ACC112 (cell line): ENCODE data around the gene DDX23.

Experiments
- H2AFZ ChIP-seq: fragments of 200-600 bp; sonication (generic); one replicate; pipeline ENCODE4 v1.6.0; 2017; ENCODE audit warnings: antibody characterized with exemption, low read length; ENCODE audit not compliant: unreplicated experiment
- H3K27ac ChIP-seq: fragments of 200-600 bp; sonication (generic); 2 replicates; pipeline ENCODE4 v1.5.1; 2014; ENCODE audit warnings: low read depth, mild to moderate bottlenecking, antibody characterized with exemption, low read length, moderate library complexity
- H3K27me3 ChIP-seq: fragments of 200-600 bp; sonication (generic); 2 replicates; pipeline ENCODE4 v1.6.1; 2014; ENCODE audit warnings: mild to moderate bottlenecking, antibody characterized with exemption, low read length, moderate library complexity, mixed read lengths; ENCODE audit not compliant: insufficient read depth
- H3K36me3 ChIP-seq: fragments of 200-600 bp; sonication (generic); 2 replicates; pipeline ENCODE4 v1.6.1; 2016; ENCODE audit warnings: mild to moderate bottlenecking, antibody characterized with exemption, low read length, moderate library complexity, mixed read lengths; ENCODE audit not compliant: insufficient read depth
- H3K4me1 ChIP-seq: fragments of 200-600 bp; sonication (generic); one replicate; pipeline ENCODE4 v1.6.1; 2016; ENCODE audit warnings: low read length, mixed read lengths; ENCODE audit not compliant: insufficient read depth, unreplicated experiment, control insufficient read depth
- H3K4me3 ChIP-seq: fragments of 200-600 bp; sonication (generic); 2 replicates; pipeline ENCODE4 v1.5.1; 2014; ENCODE audit warnings: mild to moderate bottlenecking, low read depth, low read length
- H3K79me2 ChIP-seq: fragments of 200-600 bp; sonication (generic); one replicate; pipeline ENCODE4 v1.6.0; 2016; ENCODE audit warnings: low read length; ENCODE audit not compliant: control insufficient read depth, unreplicated experiment, insufficient read depth

The DDX23 gene

DNA sequence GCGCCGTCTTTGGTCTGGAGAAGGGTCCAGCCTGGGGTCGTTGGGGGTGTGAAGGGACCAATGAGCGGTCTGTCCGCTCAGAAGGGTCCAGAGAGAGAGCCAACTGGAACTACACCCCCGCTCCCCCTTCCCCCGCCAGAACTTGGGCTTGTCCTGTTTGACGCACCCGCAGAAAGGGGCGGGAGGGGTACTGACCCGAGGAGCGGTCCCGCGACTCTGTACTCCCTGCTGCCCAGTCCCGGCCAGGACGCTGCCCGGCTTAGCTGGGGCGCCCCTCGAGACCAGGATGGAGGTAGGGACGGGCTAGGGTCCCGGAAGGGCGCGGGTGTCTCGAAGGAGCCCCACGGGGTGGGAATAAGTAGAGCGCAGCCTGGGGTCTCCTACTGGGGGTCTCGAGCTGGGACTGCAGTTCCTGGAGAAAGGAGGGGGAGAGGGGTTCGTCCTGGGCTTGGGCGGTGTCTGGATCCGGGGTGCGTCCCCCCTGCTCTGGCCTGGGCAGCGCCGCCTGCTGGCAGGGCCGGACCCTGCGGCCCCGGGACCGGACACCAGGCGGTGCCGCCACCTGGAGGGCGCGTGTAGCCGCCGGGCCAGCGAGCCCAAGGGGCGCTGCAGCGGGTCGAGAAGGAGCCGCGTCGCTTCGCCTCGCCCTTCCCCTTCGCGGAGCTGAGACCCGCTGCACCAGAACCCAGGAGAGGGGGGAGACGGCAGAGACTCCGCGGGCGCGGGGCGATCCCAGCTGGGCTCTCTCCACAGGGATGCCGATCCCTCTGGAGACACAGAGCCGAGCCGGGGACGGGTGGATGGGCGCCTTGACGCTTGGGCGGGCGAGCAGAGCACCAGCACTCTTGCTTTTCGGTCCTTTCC, 37.5 kb downstream of the DDX23 start:
- H3K27me3 ChIP-seq: no peaks in the 10 kb centered on the region
- H3K4me1 ChIP-seq: peaks cover 39% of the 10 kb centered on the region
- H2AFZ ChIP-seq: peak overlapping the region; percentile 98
- H3K79me2 ChIP-seq: peaks cover 5% of the 10 kb centered on the region
- peak overlapping the region; percentile 85 for H3K4me3 ChIP-seq
- H3K36me3 ChIP-seq: no peaks in the 10 kb centered on the region
- H3K27ac ChIP-seq: no peak overlapping the region

DNA sequence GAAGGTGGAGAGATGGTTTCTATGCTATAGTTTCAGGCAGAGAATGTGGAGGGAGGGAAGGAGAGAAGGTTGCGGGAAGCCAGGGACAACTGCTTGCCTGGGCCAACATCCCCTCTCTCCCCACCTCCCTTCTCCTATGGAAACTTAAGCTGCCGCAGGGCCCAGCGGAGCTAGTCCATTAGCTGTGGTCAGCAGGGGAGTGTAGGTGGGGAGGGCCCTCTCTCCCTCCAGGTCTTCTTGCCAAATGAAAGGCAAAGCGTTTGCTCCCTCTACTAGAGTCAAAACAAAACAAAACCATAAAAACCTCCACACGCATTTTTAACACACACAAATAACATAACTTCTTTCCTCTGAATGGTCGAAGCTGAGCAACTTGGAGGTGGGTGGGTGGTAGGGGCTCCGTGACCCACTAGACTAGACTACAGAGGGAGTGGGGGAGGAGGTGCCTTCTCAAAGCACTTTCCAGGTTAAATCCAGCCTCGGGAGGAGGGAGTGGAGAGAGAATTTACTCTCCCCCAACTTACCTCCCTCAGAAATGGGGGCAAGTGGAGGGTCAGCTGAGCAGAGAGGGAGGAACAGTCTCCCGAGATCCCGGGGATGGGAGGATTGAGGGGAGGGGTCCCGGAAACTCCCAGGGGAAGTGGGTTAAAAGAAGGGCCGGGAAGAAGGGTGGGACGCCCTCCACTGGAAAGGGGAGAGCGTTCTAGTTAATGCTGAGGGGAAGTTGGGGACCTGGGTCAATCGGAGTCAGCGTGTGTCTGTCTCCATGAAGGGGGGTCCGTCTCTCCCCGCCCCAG, 38.3 kb downstream of the DDX23 start:
- peak overlapping the region; percentile 85 for H3K4me3 ChIP-seq
- no peaks in the 10 kb centered on the region for H3K36me3 ChIP-seq
- peak overlapping the region; percentile 98 for H2AFZ ChIP-seq
- H3K79me2 ChIP-seq: peaks cover 5% of the 10 kb centered on the region
- H3K4me1 ChIP-seq: peaks cover 34% of the 10 kb centered on the region
- H3K27me3 ChIP-seq: no peaks in the 10 kb centered on the region
- no peak overlapping the region for H3K27ac ChIP-seq

DNA sequence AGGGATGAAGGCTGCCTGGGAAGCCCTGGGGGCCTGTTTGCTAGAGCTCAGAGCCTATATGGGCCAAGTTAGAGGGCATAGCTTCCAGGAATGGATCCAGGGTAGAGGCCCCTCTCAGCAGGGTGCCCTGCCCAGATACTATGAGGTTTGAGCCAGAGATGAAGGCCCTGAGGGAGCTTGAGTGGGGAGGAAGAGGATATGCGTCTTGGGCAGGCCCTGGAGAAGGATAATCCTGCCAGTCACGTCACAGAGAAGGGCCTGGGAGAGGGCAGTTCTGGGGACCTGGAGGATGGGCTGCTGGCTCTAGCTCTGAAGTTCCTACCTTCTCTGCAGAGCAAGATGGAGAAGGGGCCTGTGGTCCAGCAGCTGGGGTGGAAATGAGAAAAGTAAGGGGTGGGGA, 39.6 kb downstream of the DDX23 start:
- Histone ChIP-seq H3K36me3 (no peaks in the 10 kb centered on the region), H2AFZ (no peak overlapping the region), H3K27me3 (no peaks in the 10 kb centered on the region), H3K4me3 (no peak overlapping the region), H3K27ac (no peak overlapping the region), H3K4me1 (peaks cover 31% of the 10 kb centered on the region), H3K79me2 (peaks cover 5% of the 10 kb centered on the region)

DNA sequence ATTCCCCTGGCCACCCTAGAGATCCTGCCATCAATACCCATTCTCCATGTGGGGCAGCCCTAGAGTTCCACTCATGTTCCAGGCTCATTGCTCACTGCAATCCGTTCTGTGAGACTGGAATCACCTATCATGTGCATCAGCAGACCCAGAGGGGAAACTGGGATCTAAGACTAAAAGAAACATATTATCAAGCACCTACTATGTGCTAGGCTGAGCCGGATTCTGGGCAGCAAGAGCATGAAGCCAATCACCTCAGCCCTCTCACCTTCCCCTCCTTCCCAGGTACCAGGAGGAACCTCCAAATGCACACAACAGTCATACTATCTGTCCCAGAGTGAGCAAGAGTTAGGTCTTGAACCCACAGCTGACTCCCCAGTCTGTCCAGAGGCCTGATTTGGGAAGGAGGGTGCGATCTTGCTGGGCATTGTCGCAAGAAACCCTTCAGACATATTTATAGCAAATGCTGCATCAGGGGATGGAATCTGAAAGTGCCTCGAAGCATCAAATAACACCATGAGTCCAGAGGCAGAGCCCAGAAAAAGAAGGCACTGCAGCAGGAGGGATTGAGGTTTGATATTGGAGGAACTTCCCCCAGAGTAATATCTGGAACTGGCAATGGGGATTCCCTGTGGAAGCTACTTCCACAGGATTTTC, 40.4 kb downstream of the DDX23 start:
- Histone ChIP-seq H3K27me3 (no peaks in the 10 kb centered on the region), H2AFZ (no peak overlapping the region), H3K36me3 (no peaks in the 10 kb centered on the region), H3K79me2 (peaks cover 5% of the 10 kb centered on the region), H3K27ac (peak overlapping the region; percentile 2; the same call in 1 of the 2 replicates), H3K4me3 (no peak overlapping the region), H3K4me1 (peaks cover 29% of the 10 kb centered on the region)

DNA sequence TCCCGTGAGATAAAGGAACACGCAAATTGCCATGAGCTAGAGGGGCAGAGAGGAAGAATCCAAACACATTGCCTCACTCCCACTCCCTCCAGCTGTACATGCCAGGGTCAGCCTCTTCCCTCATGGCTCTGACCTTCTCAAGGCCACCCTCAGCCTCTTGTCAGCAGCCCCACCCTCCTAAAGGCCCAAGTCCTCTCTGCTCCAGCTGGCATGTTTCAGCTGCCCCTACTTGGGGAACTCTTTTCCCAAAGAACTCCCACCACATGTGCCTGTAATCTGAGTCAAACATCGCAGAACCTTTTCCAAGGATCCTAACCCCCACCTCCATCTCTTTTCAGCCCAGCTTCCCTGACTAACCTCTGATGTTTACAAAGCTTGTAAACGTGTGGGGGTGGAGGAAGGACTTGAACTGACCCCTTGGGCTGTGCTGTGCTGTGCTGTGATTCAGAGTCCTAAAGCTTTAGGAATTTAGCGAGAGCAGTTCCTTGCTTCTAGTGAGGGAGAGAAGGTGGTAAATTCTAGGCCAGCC, 41.0 kb downstream of the DDX23 start:
- Histone ChIP-seq H3K36me3 (no peaks in the 10 kb centered on the region), H2AFZ (no peak overlapping the region), H3K4me3 (no peak overlapping the region), H3K79me2 (peaks cover 5% of the 10 kb centered on the region), H3K4me1 (peaks cover 23% of the 10 kb centered on the region), H3K27me3 (no peaks in the 10 kb centered on the region), H3K27ac (peak overlapping the region; percentile 2; the same call in 1 of the 2 replicates)

DNA sequence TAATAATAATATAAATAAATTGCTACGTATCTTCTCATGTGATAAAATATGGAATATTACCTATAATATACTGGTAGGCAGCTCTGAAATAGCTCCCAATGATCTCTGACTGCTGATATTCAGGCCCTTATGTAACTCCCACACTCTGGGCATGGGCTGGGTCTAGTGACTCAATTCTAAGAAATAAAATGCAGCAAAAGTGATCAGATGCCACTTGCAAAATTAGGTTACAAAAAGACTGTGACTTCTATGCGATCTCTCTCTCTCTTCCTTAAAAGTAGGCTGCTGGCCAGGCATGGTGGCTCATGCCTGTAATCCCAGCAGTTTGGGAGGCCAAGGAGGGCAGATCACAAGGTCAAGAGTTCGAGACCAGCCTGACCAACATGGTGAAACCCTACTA, 44.0 kb downstream of the DDX23 start:
- no peak overlapping the region for H3K27ac ChIP-seq
- no peaks in the 10 kb centered on the region for H3K36me3 ChIP-seq
- no peak overlapping the region for H2AFZ ChIP-seq
- H3K27me3 ChIP-seq: no peaks in the 10 kb centered on the region
- no peaks in the 10 kb centered on the region for H3K79me2 ChIP-seq
- H3K4me3 ChIP-seq: no peak overlapping the region
- peaks cover 16% of the 10 kb centered on the region for H3K4me1 ChIP-seq

DNA sequence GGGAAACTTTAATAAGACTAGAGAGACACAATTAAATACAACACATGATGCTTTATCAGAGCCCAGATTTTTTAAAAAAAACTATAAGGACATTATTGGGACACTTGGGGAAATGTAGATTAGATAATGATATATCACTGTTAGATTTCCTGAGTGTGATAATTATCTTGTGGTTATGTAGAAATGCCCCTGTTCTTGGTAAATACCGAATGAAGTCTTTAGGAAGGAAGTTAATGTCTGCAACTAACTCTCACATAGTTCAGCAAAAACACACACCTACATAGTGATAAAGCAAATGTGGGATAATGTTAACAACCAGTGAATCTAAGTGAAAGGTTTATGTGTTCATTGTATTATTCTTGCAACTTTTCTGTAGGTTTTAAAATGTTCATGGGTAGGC, 48.3 kb downstream of the DDX23 start:
- H3K36me3 ChIP-seq: no peaks in the 10 kb centered on the region
- H2AFZ ChIP-seq: no peak overlapping the region
- no peak overlapping the region for H3K4me3 ChIP-seq
- H3K27me3 ChIP-seq: no peaks in the 10 kb centered on the region
- no peaks in the 10 kb centered on the region for H3K4me1 ChIP-seq
- H3K27ac ChIP-seq: no peak overlapping the region
- H3K79me2 ChIP-seq: no peaks in the 10 kb centered on the region

DNA sequence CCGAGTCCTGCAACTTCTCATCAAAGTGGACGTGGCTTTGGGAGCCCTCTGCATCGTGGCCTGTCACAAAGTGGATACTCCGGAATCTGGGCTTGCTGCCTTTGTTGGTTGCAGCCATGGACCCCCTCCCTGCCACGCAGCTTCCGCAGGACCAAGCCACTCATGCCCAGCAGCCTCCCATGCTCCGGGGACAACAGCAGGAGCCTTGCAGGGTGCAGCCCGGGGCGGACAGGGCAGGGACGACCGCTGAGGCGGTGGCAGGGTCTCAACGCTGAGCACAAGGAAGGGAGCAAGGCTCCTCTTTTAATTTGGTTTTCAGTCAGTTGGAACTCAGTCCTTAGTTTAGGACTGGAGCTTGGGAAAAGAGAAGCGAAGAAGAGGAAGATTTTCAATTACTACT, 51.0 kb downstream of the DDX23 start:
- Histone ChIP-seq H3K4me3 (no peak overlapping the region), H3K27me3 (no peaks in the 10 kb centered on the region)

DNA sequence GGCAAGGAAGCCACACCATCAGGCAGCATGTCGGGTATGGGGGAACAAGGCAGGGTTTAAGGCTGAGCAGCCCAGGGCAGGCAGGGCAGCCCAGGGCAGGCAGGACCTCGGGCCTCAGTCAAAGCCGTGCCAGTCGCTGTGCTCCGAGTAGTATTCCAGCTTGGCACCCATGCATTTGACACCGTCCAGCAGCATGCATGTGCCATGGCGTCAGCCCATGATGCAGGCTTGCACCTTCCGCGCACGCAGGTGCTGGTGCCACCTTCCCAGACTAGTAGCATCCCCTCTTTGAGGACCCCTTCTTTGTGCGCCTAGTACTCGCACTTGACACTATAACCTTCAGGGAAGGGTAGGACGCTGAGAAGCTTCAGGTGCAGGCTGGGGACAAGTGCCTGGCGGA, 51.5 kb downstream of the DDX23 start:
- H3K4me3 ChIP-seq: no peak overlapping the region
- H3K4me1 ChIP-seq: no peaks in the 10 kb centered on the region
- H3K27ac ChIP-seq: no peak overlapping the region
- no peak overlapping the region for H2AFZ ChIP-seq
- no peaks in the 10 kb centered on the region for H3K27me3 ChIP-seq
- H3K36me3 ChIP-seq: no peaks in the 10 kb centered on the region
- H3K79me2 ChIP-seq: no peaks in the 10 kb centered on the region

More for the DNA sequence above, 51.0 kb downstream of the DDX23 start:
- H3K4me1 ChIP-seq: no peaks in the 10 kb centered on the region
- no peaks in the 10 kb centered on the region for H3K79me2 ChIP-seq
- H2AFZ ChIP-seq: no peak overlapping the region
- H3K27ac ChIP-seq: no peak overlapping the region
- no peaks in the 10 kb centered on the region for H3K36me3 ChIP-seq

DNA sequence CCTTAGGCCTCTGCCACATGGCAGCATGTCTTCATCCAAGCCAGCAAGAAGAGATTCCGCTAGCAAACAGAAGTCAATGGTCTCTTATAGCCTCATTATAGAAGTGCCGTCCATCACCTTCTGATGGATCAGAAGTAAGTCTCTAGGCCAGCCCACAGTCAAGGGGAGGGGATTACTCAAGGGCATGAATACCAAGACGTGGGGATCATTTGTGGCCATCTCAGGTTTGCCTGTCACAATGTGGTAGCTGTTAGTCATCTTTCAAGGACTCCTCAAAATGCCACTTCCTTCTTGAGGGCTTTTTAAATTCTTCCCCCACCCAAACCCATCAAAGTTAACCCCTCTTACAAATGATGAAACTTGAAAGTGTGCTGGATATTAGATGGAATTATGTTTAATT, 55.0 kb downstream of the DDX23 start:
- Histone ChIP-seq H3K4me3 (no peak overlapping the region), H3K4me1 (no peaks in the 10 kb centered on the region), H3K36me3 (no peaks in the 10 kb centered on the region), H3K27me3 (no peaks in the 10 kb centered on the region), H2AFZ (no peak overlapping the region), H3K79me2 (no peaks in the 10 kb centered on the region), H3K27ac (no peak overlapping the region)
